ENCODE data around the gene NUP62. TPM values are rescaled to one million over a fixed set of nuclear protein-coding genes. Genes with fewer than 3 reads are reported as not detected.

NUP62 gene
- polyA plus RNA-seq, 1 of the 3 experiments (the other 2 are of a cell fraction) = 16.2 TPM

GRCh38 chr19:49863254-49863934 is 65.9 kb downstream of the NUP62 start:
- Histone ChIP-seq H3K4me3 (ENCODE audit: low read depth in 2 of 2, low read length in 1 of 2) (no peak overlapping the region), H3K4me1 (ENCODE audit: control insufficient read depth in 1 of 2, insufficient read depth in 2 of 2, low read depth in 1 of 2, low read length in 1 of 2) (peaks cover 26% of the 10 kb centered on the region in 2 experiments; a peak in 3 of 4 replicates), H3K79me2 (ENCODE audit: insufficient read depth) (peaks cover 42% of the 10 kb centered on the region), H4K20me1 (ENCODE audit: insufficient read depth) (peaks cover 30% of the 10 kb centered on the region), H2AFZ (ENCODE audit: low read depth) (no peak overlapping the region), H3K9ac (no peak overlapping the region), H3K36me3 (replicated peaks in 1 of 2; ENCODE audit: control insufficient read depth in 1 of 2, insufficient read depth in 2 of 2, low read length in 1 of 2) (peaks cover 25 to 51% of the 10 kb centered on the region in 2 experiments), H3F3A (replicated peaks; ENCODE audit: insufficient read depth) (peaks cover 41% of the 10 kb centered on the region), H3K27ac (ENCODE audit: low read depth in 2 of 2, low read length in 1 of 2) (no peak overlapping the region; a peak in 1 of 4 replicates), H3K4me2 (no peak overlapping the region), H3K9me3 (no peaks in the 10 kb centered on the region), H3K9me2 (no peaks in the 10 kb centered on the region), H3K27me3 (ENCODE audit: insufficient read depth) (no peaks in the 10 kb centered on the region)
- ChIA-PET POLR2A (interaction anchor here (2.6 kb wide), 1 partner anchor 12 kb away, joined by 25 read pairs; the partner anchor contains the start of gene PTOV1), CTCF (interaction anchor here (0.6 to 3.4 kb wide), 6 partner anchors 10 to 112 kb away, joined by 3 to 20 read pairs (median 4); partner anchors contain the start of genes AKT1S1, PTOV1 and TBC1D17)
- 90% methylated on average over 22 of the region's 24 CpGs for WGBS (ENCODE audit: low lambda C conversion rate)
- TF ChIP-seq YY1 (IDR thresholded peaks at IDR 0.05; ENCODE audit: low read depth) (no peak), GATA2 (CRISPR knock-in tag; IDR thresholded peaks at IDR 0.05) (no peak), CHD2 (IDR thresholded peaks at IDR 0.05; ENCODE audit: low read length, partially characterized antibody) (no peak), JUND (IDR thresholded peaks at IDR 0.05) (no peak), TEAD4 (IDR thresholded peaks at IDR 0.05; ENCODE audit: borderline replicate concordance, insufficient read depth) (no peak), USF1 (IDR thresholded peaks at IDR 0.05; ENCODE audit: borderline replicate concordance, low read depth) (no peak), SMC3 (IDR thresholded peaks at IDR 0.05; ENCODE audit: low read depth, low read length) (no peak), GABPA (IDR thresholded peaks at IDR 0.05; ENCODE audit: low read depth) (no peak), FOSL2 (IDR thresholded peaks at IDR 0.05; ENCODE audit: borderline replicate concordance, low read depth) (no peak), RXRA (IDR thresholded peaks at IDR 0.05; ENCODE audit: borderline replicate concordance, low read depth) (no peak), MAX (IDR thresholded peaks at IDR 0.05; ENCODE audit: low read depth) (no peak), RFX5 (IDR thresholded peaks at IDR 0.05; ENCODE audit: low read length) (no peak), POLR2AphosphoS5 (IDR thresholded peaks at IDR 0.05; ENCODE audit: low read depth, low read length) (no peak), ELF1 (IDR thresholded peaks at IDR 0.05) (no peak), MXI1 (IDR thresholded peaks at IDR 0.05; ENCODE audit: low read depth, low read length) (no peak), REST (IDR thresholded peaks at IDR 0.05; ENCODE audit: low read depth, low read length) (no peak)
- TF ChIP-seq, protein P1, sequence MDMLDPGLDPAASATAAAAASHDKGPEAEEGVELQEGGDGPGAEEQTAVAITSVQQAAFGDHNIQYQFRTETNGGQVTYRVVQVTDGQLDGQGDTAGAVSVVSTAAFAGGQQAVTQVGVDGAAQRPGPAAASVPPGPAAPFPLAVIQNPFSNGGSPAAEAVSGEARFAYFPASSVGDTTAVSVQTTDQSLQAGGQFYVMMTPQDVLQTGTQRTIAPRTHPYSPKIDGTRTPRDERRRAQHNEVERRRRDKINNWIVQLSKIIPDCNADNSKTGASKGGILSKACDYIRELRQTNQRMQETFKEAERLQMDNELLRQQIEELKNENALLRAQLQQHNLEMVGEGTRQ (IDR thresholded peaks at IDR 0.05; ENCODE audit: borderline replicate concordance, low read depth, low read length) = no peak
- TF ChIP-seq, protein P2, sequence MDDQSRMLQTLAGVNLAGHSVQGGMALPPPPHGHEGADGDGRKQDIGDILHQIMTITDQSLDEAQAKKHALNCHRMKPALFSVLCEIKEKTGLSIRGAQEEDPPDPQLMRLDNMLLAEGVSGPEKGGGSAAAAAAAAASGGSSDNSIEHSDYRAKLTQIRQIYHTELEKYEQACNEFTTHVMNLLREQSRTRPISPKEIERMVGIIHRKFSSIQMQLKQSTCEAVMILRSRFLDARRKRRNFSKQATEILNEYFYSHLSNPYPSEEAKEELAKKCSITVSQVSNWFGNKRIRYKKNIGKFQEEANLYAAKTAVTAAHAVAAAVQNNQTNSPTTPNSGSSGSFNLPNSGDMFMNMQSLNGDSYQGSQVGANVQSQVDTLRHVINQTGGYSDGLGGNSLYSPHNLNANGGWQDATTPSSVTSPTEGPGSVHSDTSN (IDR thresholded peaks at IDR 0.05) = no peak
- no peak for DNase-seq

Data from SK-N-SH (cell line).